ENCODE measurements around the gene OPN1SW.

OPN1SW gene

DNA sequence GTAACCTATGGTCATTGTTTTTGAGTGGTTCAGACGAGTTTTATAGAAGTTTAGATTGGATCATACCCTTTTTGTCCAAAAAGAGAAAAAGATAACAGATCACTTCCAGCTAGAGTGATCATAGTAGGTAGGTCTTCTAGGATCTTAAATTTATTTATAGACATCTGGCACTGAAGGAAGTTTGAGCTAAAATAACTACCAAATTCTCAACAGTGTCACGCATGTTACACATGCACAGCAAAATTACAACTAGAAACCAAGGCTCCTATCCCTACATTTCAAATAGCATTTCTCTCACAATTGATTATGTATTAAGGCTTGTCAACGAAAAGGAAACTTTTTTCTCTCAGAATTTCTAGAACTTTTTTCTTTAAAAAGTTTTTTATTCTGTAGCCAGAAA, 34.1 kb downstream of the OPN1SW start:
- no peak for TF ChIP-seq LEF1 (IDR thresholded peaks at IDR 0.05; ENCODE audit: borderline replicate concordance)
- TF ChIP-seq ZNF384 (IDR thresholded peaks at IDR 0.05), result no peak
- TF ChIP-seq NFRKB (IDR thresholded peaks at IDR 0.05), result no peak
- no peak for TF ChIP-seq SUZ12 (IDR thresholded peaks at IDR 0.05)
- TF ChIP-seq L3MBTL2 (conservative IDR thresholded peaks at IDR 0.05), result no peak
- no peak for TF ChIP-seq FOXA1 (IDR thresholded peaks at IDR 0.05)
- TF ChIP-seq ELF4 (IDR thresholded peaks at IDR 0.05), result no peak
- no peak for TF ChIP-seq FOXK2 (IDR thresholded peaks at IDR 0.05)
- no peak for TF ChIP-seq HDGF (IDR thresholded peaks at IDR 0.05; ENCODE audit: borderline replicate concordance)
- no peak for DNase-seq (ENCODE audit: extremely low spot score)
- CTCF ChIA-PET, result interaction anchor here (1.1 kb wide), 1 partner anchor 31 kb away, joined by 3 read pairs; no protein-coding TSS in a partner anchor
- POLR2A ChIA-PET, result interaction anchor here (0.7 to 3.5 kb wide), 2 partner anchors 10 to 121 kb away, joined by 4 to 13 read pairs; partner anchors contain the start of gene ATP6V1F

DNA sequence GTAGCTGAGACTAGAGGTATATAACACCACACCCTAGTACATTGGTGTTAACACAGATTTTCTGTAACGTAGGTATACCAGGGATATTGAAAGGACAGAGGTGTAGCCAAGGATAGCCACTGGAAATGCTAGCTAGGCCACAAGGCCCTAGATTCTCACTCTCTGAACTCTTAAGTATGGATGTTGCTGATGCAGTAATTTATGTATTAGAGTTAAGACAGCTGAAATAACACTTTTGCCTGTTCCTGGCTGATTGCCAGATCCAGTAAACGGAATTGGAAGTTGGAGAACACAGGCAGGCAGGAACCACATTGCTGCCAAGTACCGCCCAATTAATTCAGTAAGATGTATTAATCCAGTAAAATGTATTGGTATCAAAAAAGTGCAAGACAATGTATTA, 34.6 kb downstream of the OPN1SW start:
- no peak for DNase-seq (ENCODE audit: extremely low spot score)
- CTCF ChIA-PET, result interaction anchor here (1.1 kb wide), 1 partner anchor 32 kb away, joined by 3 read pairs; no protein-coding TSS in a partner anchor
- TF ChIP-seq ELF4 (IDR thresholded peaks at IDR 0.05), result no peak
- TF ChIP-seq CTBP1 (IDR thresholded peaks at IDR 0.05; ENCODE audit: borderline replicate concordance), result no peak
- TF ChIP-seq FOXA1 (IDR thresholded peaks at IDR 0.05), result no peak
- TF ChIP-seq ARNT (IDR thresholded peaks at IDR 0.05), result no peak
- TF ChIP-seq TARDBP (IDR thresholded peaks at IDR 0.05), result no peak
- POLR2A ChIA-PET, result interaction anchor here (3.5 kb wide), 1 partner anchor 10 kb away, joined by 13 read pairs; no protein-coding TSS in a partner anchor

DNA sequence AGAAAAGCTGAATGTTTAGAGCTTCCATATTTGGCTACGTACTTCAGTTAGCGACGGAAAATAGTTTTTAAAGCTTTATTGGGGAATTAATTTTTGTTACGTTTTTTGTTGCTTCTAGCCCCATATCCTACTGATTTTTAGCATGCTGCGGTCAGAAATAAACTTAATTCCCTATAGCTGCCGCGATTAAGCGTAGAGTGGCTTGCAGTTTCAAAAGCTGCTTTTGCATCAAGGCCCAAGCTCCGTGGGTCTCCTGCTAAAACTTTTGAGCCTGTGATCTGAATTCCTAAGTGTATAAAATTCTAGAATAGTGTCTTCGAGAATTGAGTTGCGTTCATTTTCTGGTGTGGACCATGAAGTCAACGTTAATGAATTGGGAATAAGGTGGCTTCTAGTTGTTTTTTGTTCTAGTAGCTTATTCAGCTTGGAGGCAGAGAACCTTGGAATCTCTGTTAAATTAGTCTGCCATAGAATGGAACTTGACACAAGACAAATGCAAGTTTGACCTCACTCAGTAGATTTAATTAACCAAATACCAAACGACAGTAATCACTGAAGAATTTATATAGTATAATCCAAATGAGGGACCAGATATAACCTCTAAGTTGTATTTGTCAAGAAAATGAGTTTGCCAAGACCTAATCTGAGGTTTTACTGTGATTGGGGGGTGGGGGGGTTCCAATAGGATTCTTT, 35.5 kb downstream of the OPN1SW start:
- TF ChIP-seq FOXK2 (IDR thresholded peaks at IDR 0.05), result no peak
- no peak for TF ChIP-seq SP1 (IDR thresholded peaks at IDR 0.05)
- no peak for TF ChIP-seq ZNF384 (IDR thresholded peaks at IDR 0.05)
- no peak for TF ChIP-seq FOXM1 (IDR thresholded peaks at IDR 0.05; ENCODE audit: borderline replicate concordance)
- no peak for TF ChIP-seq SUZ12 (IDR thresholded peaks at IDR 0.05)
- TF ChIP-seq HDGF (IDR thresholded peaks at IDR 0.05; ENCODE audit: borderline replicate concordance), result no peak
- ChIA-PET CTCF (interaction anchor here (0.6 to 1.1 kb wide), 2 partner anchors 8 to 33 kb away, joined by 3 read pairs; no protein-coding TSS in a partner anchor), POLR2A (interaction anchor here (0.7 to 3.5 kb wide), 12 partner anchors 8 to 123 kb away, joined by 3 to 24 read pairs (median 6); partner anchors contain the start of genes ATP6V1F and CCDC136)
- no peak for DNase-seq (ENCODE audit: extremely low spot score)

DNA sequence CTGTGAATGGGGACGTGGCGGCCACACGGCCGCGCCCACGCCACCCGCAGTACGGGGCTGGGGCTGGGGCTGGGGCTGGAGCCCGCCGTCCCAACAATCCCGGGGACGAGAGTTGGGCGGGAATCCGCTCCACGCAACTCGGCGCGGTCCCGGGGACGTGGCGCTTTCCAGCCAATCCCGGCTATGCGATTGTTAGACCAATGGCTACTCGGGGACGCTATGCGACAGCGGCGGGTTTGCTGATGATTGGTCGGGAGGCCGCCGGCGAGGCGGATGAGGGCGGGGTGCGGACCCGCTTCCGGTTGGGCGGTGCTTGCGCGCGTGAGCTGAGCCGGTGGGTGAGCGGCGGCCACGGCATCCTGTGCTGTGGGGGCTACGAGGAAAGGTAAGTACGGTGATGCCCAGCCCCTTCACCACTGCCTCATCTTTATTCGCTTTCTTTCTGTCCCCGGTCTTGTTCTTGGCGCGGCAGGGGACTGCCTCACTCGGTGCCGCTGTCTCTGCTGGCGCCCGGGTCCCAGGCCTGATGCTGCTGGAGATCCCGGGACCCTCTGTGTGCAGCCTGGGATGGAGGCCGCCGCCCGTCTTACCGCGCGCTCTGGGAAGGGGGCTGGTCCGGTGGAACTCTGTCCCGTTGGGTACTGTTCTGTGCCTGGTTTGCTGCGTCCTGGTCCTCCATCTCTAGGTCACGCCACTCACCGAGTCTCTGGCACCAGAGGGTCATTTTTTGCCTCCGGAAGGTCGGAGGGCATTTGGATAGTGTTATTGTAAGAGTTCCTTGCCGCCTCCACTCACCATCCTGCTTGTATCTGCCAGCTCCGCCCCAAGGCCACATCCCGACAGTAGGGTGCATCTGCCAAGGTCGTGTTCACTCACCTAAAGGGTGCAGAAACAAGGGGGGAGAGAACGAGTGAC, 36.3 kb downstream of the OPN1SW start, which contains the start of gene CALU:
Gene CALU, plus strand, starts transcription at position 312 of the 915 bp plus-strand sequence. CDS start 9,225 bp downstream, outside the sequence.
- no peak for TF ChIP-seq FOXK2 (IDR thresholded peaks at IDR 0.05)
- TF ChIP-seq NFRKB (IDR thresholded peaks at IDR 0.05), result no peak
- no peak for TF ChIP-seq LEF1 (IDR thresholded peaks at IDR 0.05; ENCODE audit: borderline replicate concordance)
- no peak for TF ChIP-seq ARNT (IDR thresholded peaks at IDR 0.05)
- TF ChIP-seq ELF4 (IDR thresholded peaks at IDR 0.05), result peak; percentile 33
- no peak for TF ChIP-seq ZNF384 (IDR thresholded peaks at IDR 0.05)
- peak; percentile 63; the same call in 1 of the 2 replicates for TF ChIP-seq HDGF (IDR thresholded peaks at IDR 0.05; ENCODE audit: borderline replicate concordance)
- no peak for TF ChIP-seq SP1 (IDR thresholded peaks at IDR 0.05)
- TF ChIP-seq BHLHE40 (IDR thresholded peaks at IDR 0.05; ENCODE audit: borderline replicate concordance), result no peak
- no peak for TF ChIP-seq CTBP1 (IDR thresholded peaks at IDR 0.05; ENCODE audit: borderline replicate concordance)
- no peak for TF ChIP-seq SUZ12 (IDR thresholded peaks at IDR 0.05)
- TF ChIP-seq L3MBTL2 (conservative IDR thresholded peaks at IDR 0.05), result peak; percentile 97
- TF ChIP-seq TARDBP (IDR thresholded peaks at IDR 0.05), result no peak; the same call in 1 of the 2 replicates
- TF ChIP-seq, protein P1, sequence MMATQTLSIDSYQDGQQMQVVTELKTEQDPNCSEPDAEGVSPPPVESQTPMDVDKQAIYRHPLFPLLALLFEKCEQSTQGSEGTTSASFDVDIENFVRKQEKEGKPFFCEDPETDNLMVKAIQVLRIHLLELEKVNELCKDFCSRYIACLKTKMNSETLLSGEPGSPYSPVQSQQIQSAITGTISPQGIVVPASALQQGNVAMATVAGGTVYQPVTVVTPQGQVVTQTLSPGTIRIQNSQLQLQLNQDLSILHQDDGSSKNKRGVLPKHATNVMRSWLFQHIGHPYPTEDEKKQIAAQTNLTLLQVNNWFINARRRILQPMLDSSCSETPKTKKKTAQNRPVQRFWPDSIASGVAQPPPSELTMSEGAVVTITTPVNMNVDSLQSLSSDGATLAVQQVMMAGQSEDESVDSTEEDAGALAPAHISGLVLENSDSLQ (IDR thresholded peaks at IDR 0.05), result peak; percentile 91
- TF ChIP-seq FOXA1 (IDR thresholded peaks at IDR 0.05), result no peak
- no peak for TF ChIP-seq FOXM1 (IDR thresholded peaks at IDR 0.05; ENCODE audit: borderline replicate concordance)
- peak; percentile 98 for DNase-seq (ENCODE audit: extremely low spot score)
- POLR2A ChIA-PET, result interaction anchor here (0.7 to 3.5 kb wide), 27 partner anchors 9 to 284 kb away, joined by 3 to 24 read pairs (median 5); partner anchors contain the start of genes ATP6V1F, CCDC136, HILPDA and METTL2B
- CTCF ChIA-PET, result interaction anchor here (0.6 to 0.7 kb wide), 3 partner anchors 9 to 327 kb away, joined by 3 to 5 read pairs (median 5); no protein-coding TSS in a partner anchor

DNA sequence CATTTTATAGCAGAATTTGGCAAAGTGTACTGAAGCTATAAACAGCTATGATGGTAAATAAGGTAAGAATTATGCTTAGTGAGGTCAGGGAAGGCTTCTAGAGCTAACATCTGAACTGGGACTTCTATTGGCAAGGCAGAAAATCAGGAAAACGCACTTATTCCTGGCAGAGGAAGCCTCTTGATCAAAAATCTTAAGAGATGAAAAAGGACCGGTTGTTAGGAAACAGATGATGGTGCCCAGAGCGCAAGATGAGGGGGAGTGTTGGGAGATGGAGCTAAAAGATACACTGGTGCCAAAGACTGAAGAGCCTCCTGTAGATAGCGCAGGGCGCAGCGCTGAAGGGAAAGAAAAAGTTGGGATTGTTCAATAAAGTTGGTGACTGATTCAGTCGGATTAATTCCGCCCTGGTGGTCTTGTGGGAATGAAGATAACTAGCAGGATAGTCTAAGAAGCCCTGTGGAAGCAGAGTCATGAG, 37.0 kb downstream of the OPN1SW start:
- TF ChIP-seq TARDBP (IDR thresholded peaks at IDR 0.05) (peak; percentile 60; the same call in 1 of the 2 replicates), FOXM1 (IDR thresholded peaks at IDR 0.05; ENCODE audit: borderline replicate concordance) (no peak), SUZ12 (IDR thresholded peaks at IDR 0.05) (no peak)
- POLR2A ChIA-PET, result interaction anchor here (0.6 to 3.5 kb wide), 22 partner anchors 8 to 983 kb away, joined by 3 to 24 read pairs (median 6); partner anchors contain the start of genes ATP6V1F, HILPDA and METTL2B
- no peak for DNase-seq (ENCODE audit: extremely low spot score)
- CTCF ChIA-PET, result interaction anchor here (0.6 to 0.7 kb wide), 2 partner anchors 72 to 326 kb away, joined by 5 read pairs; no protein-coding TSS in a partner anchor

DNA sequence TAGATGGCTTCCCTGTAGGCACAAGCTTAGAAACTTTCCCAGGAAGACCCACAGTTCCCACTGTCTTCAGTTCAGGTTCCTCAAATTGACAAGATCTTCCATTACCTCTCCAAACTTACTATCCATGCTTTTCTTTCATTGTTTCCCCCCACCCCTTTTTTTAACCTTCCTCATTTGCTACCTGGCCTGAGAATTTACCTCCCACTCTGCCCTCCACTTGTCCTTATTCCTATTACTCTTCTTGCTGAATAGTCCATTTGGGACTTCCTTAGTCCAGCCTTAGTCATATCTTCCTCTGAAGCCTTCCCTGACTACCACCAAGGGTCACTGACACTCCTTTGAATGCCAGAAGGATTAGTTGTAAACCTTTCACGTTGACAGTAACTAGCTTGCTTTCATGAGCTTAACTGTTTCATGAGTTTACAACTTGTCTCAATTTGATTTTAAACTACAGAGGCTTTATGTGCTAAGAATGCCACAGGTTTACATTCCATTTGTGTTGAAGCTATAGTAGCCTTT, 37.7 kb downstream of the OPN1SW start:
- no peak for DNase-seq (ENCODE audit: extremely low spot score)
- CTCF ChIA-PET, result no interaction called here

More for the DNA sequence above, 37.7 kb downstream of the OPN1SW start:
- POLR2A ChIA-PET, result interaction anchor here (0.6 to 3.5 kb wide), 17 partner anchors 9 to 984 kb away, joined by 3 to 24 read pairs (median 7); partner anchors contain the start of gene METTL2B
- TF ChIP-seq SUZ12 (IDR thresholded peaks at IDR 0.05) (no peak), ARNT (IDR thresholded peaks at IDR 0.05) (no peak), TARDBP (IDR thresholded peaks at IDR 0.05) (no peak), L3MBTL2 (conservative IDR thresholded peaks at IDR 0.05) (no peak), ELF4 (IDR thresholded peaks at IDR 0.05) (no peak), FOXM1 (IDR thresholded peaks at IDR 0.05; ENCODE audit: borderline replicate concordance) (no peak), FOXK2 (IDR thresholded peaks at IDR 0.05) (no peak), SP1 (IDR thresholded peaks at IDR 0.05) (no peak), ZNF384 (IDR thresholded peaks at IDR 0.05) (no peak), LEF1 (IDR thresholded peaks at IDR 0.05; ENCODE audit: borderline replicate concordance) (no peak), BHLHE40 (IDR thresholded peaks at IDR 0.05; ENCODE audit: borderline replicate concordance) (no peak), NFRKB (IDR thresholded peaks at IDR 0.05) (no peak), HDGF (IDR thresholded peaks at IDR 0.05; ENCODE audit: borderline replicate concordance) (no peak), CTBP1 (IDR thresholded peaks at IDR 0.05; ENCODE audit: borderline replicate concordance) (no peak), FOXA1 (IDR thresholded peaks at IDR 0.05) (no peak)
- TF ChIP-seq, protein P1 (IDR thresholded peaks at IDR 0.05), result no peak

All from HEK293T (cell line).